PFSK-1 (cell line): Measurements from ENCODE around the gene DCTN2.
A peak's percentile ranks its signal among the peaks of the same experiment; 100 is the strongest.

Experiments
- FOXP2 ChIP-seq: optimal IDR thresholded peaks from 2 replicates; pipeline ENCODE3; 2011; ENCODE audit warnings: borderline replicate concordance, control low read depth, inconsistent platforms; ENCODE audit not compliant: insufficient read depth; ENCODE audit errors: extremely low read length, extremely low read depth
- POLR2AphosphoS5 ChIP-seq: IDR thresholded peaks from 2 replicates; pipeline ENCODE4 v1.6.1; 2012; ENCODE audit warnings: low read depth, mild to moderate bottlenecking, control low read depth, low read length, moderate library complexity
- REST ChIP-seq, 2 experiments: IDR thresholded peaks; 2 replicates each; pipeline versions ENCODE4 v1.6.1 to v1.8.0; 2011 to 2012; ENCODE audit warnings: low read depth in 2 of 2, low read length in 2 of 2, control low read depth in 1 of 2, inconsistent platforms in 1 of 2, mild to moderate bottlenecking in 1 of 2, moderate library complexity in 1 of 2; ENCODE audit not compliant: insufficient read depth in 1 of 2
- SIN3A ChIP-seq: IDR thresholded peaks from 2 replicates; pipeline ENCODE4 v1.6.1; 2012; ENCODE audit warnings: mild to moderate bottlenecking, low read length, moderate library complexity, borderline replicate concordance; ENCODE audit not compliant: insufficient read depth
- TAF1 ChIP-seq: IDR thresholded peaks from 2 replicates; pipeline ENCODE4 v1.6.1; 2012; ENCODE audit warnings: low read length, control low read depth, borderline replicate concordance; ENCODE audit not compliant: insufficient read depth

DCTN2 gene

GRCh38 chr12:57526477-57527126, 20.4 kb downstream of the DCTN2 start:
- no peak for TF ChIP-seq FOXP2
- no peak for TF ChIP-seq TAF1
- no peak for TF ChIP-seq POLR2AphosphoS5
- TF ChIP-seq SIN3A, result no peak

- no peak for TF ChIP-seq SIN3A
- TF ChIP-seq FOXP2, result no peak
- TF ChIP-seq REST (IDR thresholded peaks at IDR 0.05; ENCODE audit: insufficient read depth in 1 of 2, low read depth in 2 of 2, low read length in 2 of 2), result no peak
- no peak for TF ChIP-seq POLR2AphosphoS5
- TF ChIP-seq TAF1, result no peak
Measured at GRCh38 chr12:57525615-57526383, 21.2 kb downstream of the DCTN2 start.

GRCh38 chr12:57524814-57525614, 22.0 kb downstream of the DCTN2 start:
- no peak for TF ChIP-seq POLR2AphosphoS5
- no peak for TF ChIP-seq TAF1
- TF ChIP-seq SIN3A, result no peak
- TF ChIP-seq FOXP2, result no peak
- TF ChIP-seq REST (IDR thresholded peaks at IDR 0.05; ENCODE audit: insufficient read depth in 1 of 2, low read depth in 2 of 2, low read length in 2 of 2), result no peak

GRCh38 chr12:57523706-57524614, 23.0 kb downstream of the DCTN2 start:
- TF ChIP-seq REST (IDR thresholded peaks at IDR 0.05; ENCODE audit: insufficient read depth in 1 of 2, low read depth in 2 of 2, low read length in 2 of 2), result no peak
- TF ChIP-seq SIN3A, result no peak
- TF ChIP-seq POLR2AphosphoS5, result 0 out of 2 replicates have a peak, but pooled peaks have one; percentile 14
